RWPE2 (cell line): ENCODE measurements around the gene CTNND1.

Experiments
- ATAC-seq: fragments of 200-7000 bp; cut with Tn5 transposase; 3 replicates; pipeline ENCODE4 v1.9.1; 2021; ENCODE audit warnings: low read depth
- DNase-seq: peaks from one replicate; pipeline ENCODE4 v3.0.0-alpha.2; 2020; ENCODE audit warnings: low spot score
- H3K27ac ChIP-seq: fragments of 450-650 bp; 2 replicates; pipeline ENCODE4 v1.5.1; 2017; ENCODE audit warnings: mild to moderate bottlenecking; ENCODE audit not compliant: poor library complexity, severe bottlenecking
- H3K27me3 ChIP-seq: fragments of 250-450 bp; sonication (Bioruptor Pico); 2 replicates; pipeline ENCODE4 v1.5.1; 2021; ENCODE audit warnings: mild to moderate bottlenecking, moderate library complexity; ENCODE audit not compliant: insufficient read depth, poor library complexity, severe bottlenecking
- H3K36me3 ChIP-seq: fragments of 250-450 bp; sonication (Bioruptor Pico); 2 replicates; pipeline ENCODE4 v1.5.1; 2020; ENCODE audit warnings: low read depth, mild to moderate bottlenecking, moderate library complexity
- H3K4me1 ChIP-seq: fragments of 250-450 bp; sonication (Bioruptor Pico); 2 replicates; pipeline ENCODE4 v1.5.1; 2021; ENCODE audit warnings: mild to moderate bottlenecking, moderate library complexity; ENCODE audit not compliant: insufficient read depth, poor library complexity, severe bottlenecking
- H3K4me3 ChIP-seq: fragments of 250-450 bp; sonication (Bioruptor Pico); 2 replicates; pipeline ENCODE4 v1.5.1; 2021; ENCODE audit warnings: mild to moderate bottlenecking, moderate library complexity; ENCODE audit not compliant: severe bottlenecking
- H3K9me3 ChIP-seq: fragments of 250-450 bp; sonication (Bioruptor Pico); 2 replicates; pipeline ENCODE4 v1.5.1; 2021; ENCODE audit warnings: mild to moderate bottlenecking, moderate library complexity; ENCODE audit not compliant: severe bottlenecking
- CTCF ChIP-seq: fragments of 450-650 bp; IDR thresholded peaks from one replicate; pipeline ENCODE4 v1.5.1; 2017; ENCODE audit warnings: mild to moderate bottlenecking, moderate library complexity; ENCODE audit not compliant: poor library complexity, severe bottlenecking

Gene CTNND1

GRCh38 chr11:57842873-57843272, 81.3 kb downstream of the CTNND1 start:
- no peak for ATAC-seq

DNA sequence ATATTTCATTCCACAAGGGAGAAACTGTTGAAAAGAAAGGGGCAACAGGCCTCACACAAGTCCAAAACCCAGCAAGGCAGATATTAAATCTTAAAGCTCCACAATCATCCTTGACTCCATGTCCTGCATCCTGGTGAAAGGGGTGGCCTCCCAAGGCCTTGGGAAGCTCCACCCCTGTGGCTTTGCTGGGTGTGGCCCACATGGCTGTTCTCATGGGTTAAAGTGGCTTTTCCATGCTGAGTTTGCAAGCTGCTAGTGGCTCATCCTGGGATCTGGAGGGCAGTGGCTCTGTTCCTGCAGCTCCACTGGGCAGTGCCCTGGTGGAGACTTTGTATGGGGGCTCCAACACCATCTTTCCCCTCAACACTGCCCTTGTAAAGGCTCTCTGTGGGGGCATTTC, 106.4 kb downstream of the CTNND1 start:
- TF ChIP-seq CTCF: no peak
- no peaks in the 10 kb centered on the region for H3K27me3 ChIP-seq
- H3K4me3 ChIP-seq: no peak overlapping the region
- H3K36me3 ChIP-seq: no peaks in the 10 kb centered on the region
- H3K9me3 ChIP-seq: no peaks in the 10 kb centered on the region
- no peak overlapping the region for H3K27ac ChIP-seq
- ATAC-seq (no peak), DNase-seq (no peak)
- H3K4me1 ChIP-seq: peaks cover 4% of the 10 kb centered on the region

More at GRCh38 chr11:57842873-57843272, 81.3 kb downstream of the CTNND1 start:
- DNase-seq: no peak
- Histone ChIP-seq H3K9me3 (no peaks in the 10 kb centered on the region), H3K4me3 (no peak overlapping the region), H3K36me3 (no peaks in the 10 kb centered on the region), H3K27me3 (no peaks in the 10 kb centered on the region), H3K4me1 (no peaks in the 10 kb centered on the region), H3K27ac (no peak overlapping the region)
- no peak for TF ChIP-seq CTCF

- no peaks in the 10 kb centered on the region for H3K27me3 ChIP-seq
- DNase-seq (no peak), ATAC-seq (no peak)
- H3K9me3 ChIP-seq: no peaks in the 10 kb centered on the region
- no peak overlapping the region for H3K4me3 ChIP-seq
- peaks cover 9% of the 10 kb centered on the region for H3K4me1 ChIP-seq
- no peak overlapping the region for H3K27ac ChIP-seq
- TF ChIP-seq CTCF: no peak
- no peaks in the 10 kb centered on the region for H3K36me3 ChIP-seq
Observed at GRCh38 chr11:57868491-57868890, 106.9 kb downstream of the CTNND1 start.
